ENCODE results near the gene RHCG. TPM values are rescaled to one million over a fixed set of nuclear protein-coding genes. Genes with fewer than 3 reads are reported as not detected.

The RHCG gene
- total RNA-seq = under 0.01 TPM in 1 of 2 replicates, not detected in the other
- polyA plus RNA-seq = not detected in 2 replicates
- polyA plus RNA-seq (2012) = not detected in 2 replicates
- polyA minus RNA-seq (ENCODE audit: low replicate concordance) = not detected in 2 replicates

DNA sequence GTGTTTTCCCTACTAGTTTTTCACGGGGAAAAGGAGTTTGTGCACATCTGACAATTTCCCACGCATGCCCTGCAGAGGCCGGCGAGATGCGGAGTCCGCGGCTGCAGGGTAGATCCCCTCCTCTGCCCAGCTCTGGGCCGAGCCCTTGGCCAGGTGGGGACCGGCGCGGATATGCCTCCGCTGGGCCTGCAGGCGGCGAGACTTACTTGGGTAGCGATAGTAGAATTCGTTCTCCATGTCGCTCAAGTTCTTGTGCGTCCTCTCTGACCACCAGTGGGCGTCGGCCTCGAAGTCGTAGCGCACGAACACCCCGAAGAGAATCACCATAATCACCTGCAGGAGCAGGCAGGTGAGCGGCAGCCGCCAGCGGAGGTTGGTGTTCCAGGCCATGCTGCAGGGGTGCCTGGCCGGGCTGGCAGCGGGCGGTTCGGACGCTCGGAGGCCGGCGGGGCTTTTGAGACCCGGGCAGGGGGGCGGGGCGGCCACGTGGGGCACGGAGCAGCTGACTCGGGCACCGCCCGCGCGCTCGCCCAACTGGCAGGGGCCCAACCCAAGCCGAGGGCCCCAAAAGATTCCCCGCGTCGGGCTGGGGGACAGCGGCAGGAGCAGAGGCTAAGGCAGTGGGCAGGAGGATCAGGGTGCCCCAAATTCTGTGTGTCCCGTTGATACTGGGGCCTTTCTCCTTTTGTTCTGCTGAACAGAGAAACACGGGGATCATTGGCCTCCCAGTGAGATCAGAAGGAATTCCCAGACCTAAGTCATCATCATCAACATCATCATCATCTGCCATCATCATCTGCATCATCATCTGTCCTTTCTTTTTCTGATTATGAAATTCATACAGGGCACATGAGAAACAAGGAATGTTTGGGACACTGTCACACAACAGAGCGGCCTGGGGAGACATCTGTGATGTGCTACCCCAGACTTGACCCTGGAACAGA is at the start of gene RHCG:
Gene RHCG (minus strand): TSS at position 429 of the 944 bp plus-strand sequence. CDS start 39 bp downstream, at position 390.
- no peak within 1 kb of the TSS for H3K9ac ChIP-seq (ENCODE audit: insufficient read depth, low read length)
- no peaks in the 10 kb centered on the region for H4K20me1 ChIP-seq (ENCODE audit: control insufficient read depth, extremely low read depth, insufficient read depth, low read length)
- DNase-seq (ENCODE audit: low read depth in 2 of 2) = peak; percentile 36 to 40
- no peak within 1 kb of the TSS for H2AFZ ChIP-seq (ENCODE audit: low read length)
- no peak within 1 kb of the TSS for H3K4me2 ChIP-seq (ENCODE audit: extremely low read depth, insufficient read depth, low read length)
- H3K4me3 ChIP-seq (replicated peaks in 1 of 4; ENCODE audit: control extremely low read depth in 1 of 4, insufficient read depth in 1 of 4, low read depth in 3 of 4, low read length in 4 of 4) = peak within 1 kb of the TSS in 2 of 4 experiments; percentile 27
- peak; percentile 88 for TF ChIP-seq EZH2 (IDR thresholded peaks at IDR 0.05; ENCODE audit: low read length, missing control alignments)
- TF ChIP-seq, protein P1, sequence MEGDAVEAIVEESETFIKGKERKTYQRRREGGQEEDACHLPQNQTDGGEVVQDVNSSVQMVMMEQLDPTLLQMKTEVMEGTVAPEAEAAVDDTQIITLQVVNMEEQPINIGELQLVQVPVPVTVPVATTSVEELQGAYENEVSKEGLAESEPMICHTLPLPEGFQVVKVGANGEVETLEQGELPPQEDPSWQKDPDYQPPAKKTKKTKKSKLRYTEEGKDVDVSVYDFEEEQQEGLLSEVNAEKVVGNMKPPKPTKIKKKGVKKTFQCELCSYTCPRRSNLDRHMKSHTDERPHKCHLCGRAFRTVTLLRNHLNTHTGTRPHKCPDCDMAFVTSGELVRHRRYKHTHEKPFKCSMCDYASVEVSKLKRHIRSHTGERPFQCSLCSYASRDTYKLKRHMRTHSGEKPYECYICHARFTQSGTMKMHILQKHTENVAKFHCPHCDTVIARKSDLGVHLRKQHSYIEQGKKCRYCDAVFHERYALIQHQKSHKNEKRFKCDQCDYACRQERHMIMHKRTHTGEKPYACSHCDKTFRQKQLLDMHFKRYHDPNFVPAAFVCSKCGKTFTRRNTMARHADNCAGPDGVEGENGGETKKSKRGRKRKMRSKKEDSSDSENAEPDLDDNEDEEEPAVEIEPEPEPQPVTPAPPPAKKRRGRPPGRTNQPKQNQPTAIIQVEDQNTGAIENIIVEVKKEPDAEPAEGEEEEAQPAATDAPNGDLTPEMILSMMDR (conservative IDR thresholded peaks at IDR 0.05 in 1 of 2, IDR thresholded peaks at IDR 0.05 in 1 of 2; ENCODE audit: low read depth in 1 of 2, low read length in 2 of 2) = peak; percentile 11 to 45
- peaks cover 19% of the 10 kb centered on the region for H3K27me3 ChIP-seq (ENCODE audit: control insufficient read depth, insufficient read depth, low read length)
- H3K9me3 ChIP-seq (ENCODE audit: control insufficient read depth, insufficient read depth, low read depth, low read length) = no peaks in the 10 kb centered on the region
- no peaks in the 10 kb centered on the region for H3K36me3 ChIP-seq (ENCODE audit: control insufficient read depth, insufficient read depth, low read length)
- H3K4me1 ChIP-seq (ENCODE audit: control insufficient read depth, extremely low read depth, insufficient read depth, low read length) = peaks cover 2% of the 10 kb centered on the region
- no peak within 1 kb of the TSS for H3K27ac ChIP-seq (ENCODE audit: insufficient read depth, low read length)
- H3K79me2 ChIP-seq (ENCODE audit: control insufficient read depth, insufficient read depth, low read length) = no peaks in the 10 kb centered on the region

DNA sequence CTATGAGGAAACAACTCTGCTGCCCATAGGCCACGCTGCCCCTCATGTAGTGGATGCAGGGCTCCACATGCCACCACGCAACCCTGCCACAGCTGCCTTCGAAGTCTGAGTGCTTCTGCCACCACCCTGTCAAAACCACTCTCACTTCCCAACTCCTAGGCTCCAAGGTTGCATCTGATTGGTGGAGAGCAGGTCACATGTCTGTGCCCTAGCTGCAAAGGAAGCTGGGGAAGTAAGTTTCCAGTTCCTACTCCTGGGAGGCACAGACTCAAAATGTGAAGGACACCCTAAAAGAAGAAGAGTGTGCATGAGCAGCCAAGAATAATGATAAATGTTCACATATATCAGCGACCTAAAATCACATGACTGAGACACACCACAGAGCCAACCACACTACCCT is 47.0 kb upstream of the RHCG start:
- Histone ChIP-seq H3K27me3 (ENCODE audit: control insufficient read depth, insufficient read depth, low read length) (peaks cover 6% of the 10 kb centered on the region), H3K9ac (ENCODE audit: insufficient read depth, low read length) (no peak overlapping the region), H3K36me3 (ENCODE audit: control insufficient read depth, insufficient read depth, low read length) (no peaks in the 10 kb centered on the region), H3K4me3 (replicated peaks in 1 of 4; ENCODE audit: control extremely low read depth in 1 of 4, insufficient read depth in 1 of 4, low read depth in 3 of 4, low read length in 4 of 4) (no peak overlapping the region), H3K4me2 (ENCODE audit: extremely low read depth, insufficient read depth, low read length) (no peak overlapping the region), H3K79me2 (ENCODE audit: control insufficient read depth, insufficient read depth, low read length) (no peaks in the 10 kb centered on the region), H4K20me1 (ENCODE audit: control insufficient read depth, extremely low read depth, insufficient read depth, low read length) (no peaks in the 10 kb centered on the region), H2AFZ (ENCODE audit: low read length) (no peak overlapping the region), H3K27ac (ENCODE audit: insufficient read depth, low read length) (no peak overlapping the region), H3K9me3 (ENCODE audit: control insufficient read depth, insufficient read depth, low read depth, low read length) (no peaks in the 10 kb centered on the region), H3K4me1 (ENCODE audit: control insufficient read depth, extremely low read depth, insufficient read depth, low read length) (no peaks in the 10 kb centered on the region)
- no peak for TF ChIP-seq EZH2 (IDR thresholded peaks at IDR 0.05; ENCODE audit: low read length, missing control alignments)
- TF ChIP-seq, protein P1 (conservative IDR thresholded peaks at IDR 0.05 in 1 of 2, IDR thresholded peaks at IDR 0.05 in 1 of 2; ENCODE audit: low read depth in 1 of 2, low read length in 2 of 2) = no peak
- DNase-seq (ENCODE audit: low read depth in 2 of 2) = no peak

DNA sequence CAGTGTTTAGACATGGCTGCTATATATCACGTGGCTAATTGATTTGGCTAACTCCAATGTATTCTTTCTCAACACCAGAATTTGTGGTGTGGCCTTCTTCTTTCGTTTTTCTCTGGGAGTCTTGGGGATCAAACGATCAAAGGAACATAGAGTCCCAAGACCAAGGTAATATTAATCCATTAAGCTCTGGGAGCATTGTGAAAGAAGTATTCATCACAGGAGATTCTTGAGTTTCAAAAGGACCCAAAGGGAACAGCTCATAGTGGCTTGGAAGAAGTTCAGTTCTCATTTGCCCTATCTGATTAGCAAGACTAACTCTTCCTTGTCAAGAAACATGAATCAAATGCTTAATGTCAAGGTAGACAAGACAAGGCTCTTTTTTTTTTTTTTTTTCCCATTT is 46.0 kb upstream of the RHCG start:
- Histone ChIP-seq H4K20me1 (ENCODE audit: control insufficient read depth, extremely low read depth, insufficient read depth, low read length) (no peaks in the 10 kb centered on the region), H3K9me3 (ENCODE audit: control insufficient read depth, insufficient read depth, low read depth, low read length) (no peaks in the 10 kb centered on the region), H3K36me3 (ENCODE audit: control insufficient read depth, insufficient read depth, low read length) (no peaks in the 10 kb centered on the region), H3K27me3 (ENCODE audit: control insufficient read depth, insufficient read depth, low read length) (peaks cover 6% of the 10 kb centered on the region), H3K4me1 (ENCODE audit: control insufficient read depth, extremely low read depth, insufficient read depth, low read length) (no peaks in the 10 kb centered on the region), H3K79me2 (ENCODE audit: control insufficient read depth, insufficient read depth, low read length) (no peaks in the 10 kb centered on the region), H2AFZ (ENCODE audit: low read length) (no peak overlapping the region), H3K4me3 (replicated peaks in 1 of 4; ENCODE audit: control extremely low read depth in 1 of 4, insufficient read depth in 1 of 4, low read depth in 3 of 4, low read length in 4 of 4) (no peak overlapping the region), H3K4me2 (ENCODE audit: extremely low read depth, insufficient read depth, low read length) (no peak overlapping the region), H3K9ac (ENCODE audit: insufficient read depth, low read length) (no peak overlapping the region), H3K27ac (ENCODE audit: insufficient read depth, low read length) (no peak overlapping the region)
- no peak for DNase-seq (ENCODE audit: low read depth in 2 of 2)
- TF ChIP-seq EZH2 (IDR thresholded peaks at IDR 0.05; ENCODE audit: low read length, missing control alignments) = no peak
- TF ChIP-seq, protein P1 (conservative IDR thresholded peaks at IDR 0.05 in 1 of 2, IDR thresholded peaks at IDR 0.05 in 1 of 2; ENCODE audit: low read depth in 1 of 2, low read length in 2 of 2) = no peak
